Measurements from ENCODE around the gene SCN3B.
"Not testable (repeated sequence)": the region's sequence is repeated elsewhere in the genome, so short reads cannot be mapped to it uniquely, and the experiment has no call there.

DNA sequence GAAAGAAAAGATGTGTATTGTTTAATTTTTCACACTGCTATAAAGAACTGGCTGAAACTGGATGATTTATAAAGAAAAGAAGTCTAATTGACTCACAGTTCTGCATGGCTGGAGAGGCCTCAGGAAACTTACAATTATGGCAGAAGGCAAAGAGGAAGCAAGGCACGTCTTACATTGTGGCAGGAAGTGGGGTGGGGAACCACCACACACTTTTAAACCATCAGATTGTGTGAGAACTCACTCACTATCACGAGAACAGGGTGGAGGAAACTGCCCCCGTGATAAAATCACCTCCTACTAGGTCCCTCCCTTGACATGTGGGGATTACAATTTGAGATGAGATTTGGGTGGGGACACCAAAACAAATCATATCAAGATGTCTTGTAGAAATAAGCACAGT, 5.5 kb upstream of the SCN3B start:
- TF ChIP-seq NR3C1 (CRISPR knock-in tag; conservative IDR thresholded peaks at IDR 0.05; ENCODE audit: low read depth); ESRRA (CRISPR knock-in tag; IDR thresholded peaks at IDR 0.05; ENCODE audit: borderline replicate concordance); TEAD4 (CRISPR knock-in tag; IDR thresholded peaks at IDR 0.05); SP1 (CRISPR knock-in tag; conservative IDR thresholded peaks at IDR 0.05): not testable (repeated sequence)
- TF ChIP-seq, protein P1, sequence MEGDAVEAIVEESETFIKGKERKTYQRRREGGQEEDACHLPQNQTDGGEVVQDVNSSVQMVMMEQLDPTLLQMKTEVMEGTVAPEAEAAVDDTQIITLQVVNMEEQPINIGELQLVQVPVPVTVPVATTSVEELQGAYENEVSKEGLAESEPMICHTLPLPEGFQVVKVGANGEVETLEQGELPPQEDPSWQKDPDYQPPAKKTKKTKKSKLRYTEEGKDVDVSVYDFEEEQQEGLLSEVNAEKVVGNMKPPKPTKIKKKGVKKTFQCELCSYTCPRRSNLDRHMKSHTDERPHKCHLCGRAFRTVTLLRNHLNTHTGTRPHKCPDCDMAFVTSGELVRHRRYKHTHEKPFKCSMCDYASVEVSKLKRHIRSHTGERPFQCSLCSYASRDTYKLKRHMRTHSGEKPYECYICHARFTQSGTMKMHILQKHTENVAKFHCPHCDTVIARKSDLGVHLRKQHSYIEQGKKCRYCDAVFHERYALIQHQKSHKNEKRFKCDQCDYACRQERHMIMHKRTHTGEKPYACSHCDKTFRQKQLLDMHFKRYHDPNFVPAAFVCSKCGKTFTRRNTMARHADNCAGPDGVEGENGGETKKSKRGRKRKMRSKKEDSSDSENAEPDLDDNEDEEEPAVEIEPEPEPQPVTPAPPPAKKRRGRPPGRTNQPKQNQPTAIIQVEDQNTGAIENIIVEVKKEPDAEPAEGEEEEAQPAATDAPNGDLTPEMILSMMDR (IDR thresholded peaks at IDR 0.05): not testable (repeated sequence)
- TF ChIP-seq, protein P2, sequence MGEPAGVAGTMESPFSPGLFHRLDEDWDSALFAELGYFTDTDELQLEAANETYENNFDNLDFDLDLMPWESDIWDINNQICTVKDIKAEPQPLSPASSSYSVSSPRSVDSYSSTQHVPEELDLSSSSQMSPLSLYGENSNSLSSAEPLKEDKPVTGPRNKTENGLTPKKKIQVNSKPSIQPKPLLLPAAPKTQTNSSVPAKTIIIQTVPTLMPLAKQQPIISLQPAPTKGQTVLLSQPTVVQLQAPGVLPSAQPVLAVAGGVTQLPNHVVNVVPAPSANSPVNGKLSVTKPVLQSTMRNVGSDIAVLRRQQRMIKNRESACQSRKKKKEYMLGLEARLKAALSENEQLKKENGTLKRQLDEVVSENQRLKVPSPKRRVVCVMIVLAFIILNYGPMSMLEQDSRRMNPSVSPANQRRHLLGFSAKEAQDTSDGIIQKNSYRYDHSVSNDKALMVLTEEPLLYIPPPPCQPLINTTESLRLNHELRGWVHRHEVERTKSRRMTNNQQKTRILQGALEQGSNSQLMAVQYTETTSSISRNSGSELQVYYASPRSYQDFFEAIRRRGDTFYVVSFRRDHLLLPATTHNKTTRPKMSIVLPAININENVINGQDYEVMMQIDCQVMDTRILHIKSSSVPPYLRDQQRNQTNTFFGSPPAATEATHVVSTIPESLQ (CRISPR knock-in tag; IDR thresholded peaks at IDR 0.05): not testable (repeated sequence)
- TF ChIP-seq, protein P3, sequence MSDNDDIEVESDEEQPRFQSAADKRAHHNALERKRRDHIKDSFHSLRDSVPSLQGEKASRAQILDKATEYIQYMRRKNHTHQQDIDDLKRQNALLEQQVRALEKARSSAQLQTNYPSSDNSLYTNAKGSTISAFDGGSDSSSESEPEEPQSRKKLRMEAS (CRISPR knock-in tag; IDR thresholded peaks at IDR 0.05): not testable (repeated sequence)
